HG03108 (cell line): ENCODE measurements around the gene TIMM10.

Experiments used
- ATAC-seq: cut with Tn5 transposase; IDR thresholded peaks from one replicate; pipeline ENCODE4 v1.9.1; 2021; ENCODE audit warnings: moderate library complexity; ENCODE audit not compliant: unreplicated experiment

Gene TIMM10

GRCh38 chr11:57487021-57487778 lies 43.4 kb downstream of the TIMM10 start:
- no peak for ATAC-seq

- no peak for ATAC-seq
These were observed 45.1 kb downstream of the TIMM10 start for GRCh38 chr11:57485217-57485990.

GRCh38 chr11:57484141-57484710 lies 46.3 kb downstream of the TIMM10 start:
- peak; percentile 56 for ATAC-seq

- ATAC-seq, result no peak
These were observed 47.0 kb downstream of the TIMM10 start for GRCh38 chr11:57483562-57483918.

- ATAC-seq, result no peak
These were observed 47.6 kb downstream of the TIMM10 start for GRCh38 chr11:57482782-57483561.

- ATAC-seq, result no peak
These were observed 48.4 kb downstream of the TIMM10 start for GRCh38 chr11:57481915-57482781.

GRCh38 chr11:57481315-57481714 lies 49.2 kb downstream of the TIMM10 start:
- no peak for ATAC-seq

- no peak for ATAC-seq
These were observed 50.0 kb downstream of the TIMM10 start for GRCh38 chr11:57480409-57481137.

- ATAC-seq, result no peak
These were observed 50.6 kb downstream of the TIMM10 start for GRCh38 chr11:57479911-57480310.

GRCh38 chr11:57479021-57479663 lies 51.4 kb downstream of the TIMM10 start:
- ATAC-seq, result no peak
